Measurements from ENCODE around the gene CEBPG.

CEBPG gene

GRCh38 chr19:33429891-33430673 is 56.6 kb downstream of the CEBPG start:
- DNase-seq: no peak
- no peak for TF ChIP-seq CTCF (IDR thresholded peaks at IDR 0.05; ENCODE audit: low read length)
- no peak overlapping the region for H3K4me2 ChIP-seq (ENCODE audit: low read depth, low read length)

DNA sequence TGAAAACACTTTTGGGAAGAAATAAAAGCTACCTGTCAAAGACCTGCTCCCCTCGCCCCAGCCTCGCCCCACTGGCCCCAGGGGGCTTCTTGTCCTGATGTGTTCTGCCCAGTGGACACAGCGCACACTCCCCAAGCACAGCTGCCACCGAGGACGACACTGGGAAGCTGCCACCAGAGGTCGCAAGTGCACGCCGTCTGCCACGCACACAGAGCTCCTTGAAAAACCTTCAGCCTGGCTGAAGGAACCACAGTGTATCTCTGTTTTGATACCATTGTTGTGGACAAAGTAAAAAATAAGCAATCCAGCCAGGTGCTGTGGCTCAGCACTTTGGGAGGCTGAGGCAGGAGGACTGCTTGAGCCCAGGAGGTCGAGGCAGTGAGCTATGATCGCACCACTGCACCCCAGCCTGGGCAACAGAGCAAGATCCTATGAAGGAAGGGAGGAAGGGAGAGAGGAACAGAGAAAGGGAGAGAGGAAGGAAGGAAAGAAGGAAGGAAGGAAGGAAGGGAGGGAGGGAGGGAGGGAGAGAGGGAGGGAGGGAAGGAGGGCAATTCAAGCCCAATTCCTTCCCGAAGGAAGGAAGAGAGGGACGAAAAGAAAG is 57.3 kb downstream of the CEBPG start:
- H3K4me1 ChIP-seq (ENCODE audit: low read length): no peaks in the 10 kb centered on the region
- no peaks in the 10 kb centered on the region for H4K20me1 ChIP-seq (ENCODE audit: insufficient read depth, low read length)
- H3K9ac ChIP-seq (ENCODE audit: low read length): no peak overlapping the region
- no peak for TF ChIP-seq EZH2 (optimal IDR thresholded peaks at IDR 0.05; ENCODE audit: low read depth, low read length)
- peak; percentile 87 for TF ChIP-seq CTCF (IDR thresholded peaks at IDR 0.05; ENCODE audit: low read length)
- no peaks in the 10 kb centered on the region for H3K27me3 ChIP-seq (replicated peaks; ENCODE audit: insufficient read depth, low read length)
- H3K4me2 ChIP-seq (ENCODE audit: low read depth, low read length): no peak overlapping the region
- no peak overlapping the region for H2AFZ ChIP-seq (ENCODE audit: low read length)
- H3K9me3 ChIP-seq (replicated peaks; ENCODE audit: insufficient read depth, low read length): no peaks in the 10 kb centered on the region
- no peaks in the 10 kb centered on the region for H3K36me3 ChIP-seq (replicated peaks; ENCODE audit: insufficient read depth, low read length)
- peak; percentile 73 for DNase-seq
- no peaks in the 10 kb centered on the region for H3K79me2 ChIP-seq (ENCODE audit: low read length)
- no peaks in the 10 kb centered on the region for H3K9me2 ChIP-seq (replicated peaks; ENCODE audit: insufficient read depth, low read length)
- no peak overlapping the region for H3K4me3 ChIP-seq (ENCODE audit: low read length)
- H3K27ac ChIP-seq (ENCODE audit: low read length): no peak overlapping the region
- no peaks in the 10 kb centered on the region for H3F3A ChIP-seq (ENCODE audit: insufficient read depth, low read length)

More at GRCh38 chr19:33429891-33430673, 56.6 kb downstream of the CEBPG start:
- no peaks in the 10 kb centered on the region for H4K20me1 ChIP-seq (ENCODE audit: insufficient read depth, low read length)
- H2AFZ ChIP-seq (ENCODE audit: low read length): no peak overlapping the region
- H3K4me1 ChIP-seq (ENCODE audit: low read length): no peaks in the 10 kb centered on the region
- H3K27ac ChIP-seq (ENCODE audit: low read length): no peak overlapping the region
- no peak overlapping the region for H3K9ac ChIP-seq (ENCODE audit: low read length)
- no peaks in the 10 kb centered on the region for H3K9me3 ChIP-seq (replicated peaks; ENCODE audit: insufficient read depth, low read length)
- no peaks in the 10 kb centered on the region for H3K36me3 ChIP-seq (replicated peaks; ENCODE audit: insufficient read depth, low read length)
- no peaks in the 10 kb centered on the region for H3K9me2 ChIP-seq (replicated peaks; ENCODE audit: insufficient read depth, low read length)
- no peaks in the 10 kb centered on the region for H3K79me2 ChIP-seq (ENCODE audit: low read length)
- no peaks in the 10 kb centered on the region for H3F3A ChIP-seq (ENCODE audit: insufficient read depth, low read length)
- no peak overlapping the region for H3K4me3 ChIP-seq (ENCODE audit: low read length)
- no peaks in the 10 kb centered on the region for H3K27me3 ChIP-seq (replicated peaks; ENCODE audit: insufficient read depth, low read length)

- Histone ChIP-seq H3K9ac (ENCODE audit: low read length) (no peak overlapping the region), H3K27ac (ENCODE audit: low read length) (no peak overlapping the region), H3K27me3 (replicated peaks; ENCODE audit: insufficient read depth, low read length) (no peaks in the 10 kb centered on the region), H2AFZ (ENCODE audit: low read length) (no peak overlapping the region), H3K4me2 (ENCODE audit: low read depth, low read length) (no peak overlapping the region), H3K79me2 (ENCODE audit: low read length) (no peaks in the 10 kb centered on the region), H3K9me3 (replicated peaks; ENCODE audit: insufficient read depth, low read length) (no peaks in the 10 kb centered on the region), H4K20me1 (ENCODE audit: insufficient read depth, low read length) (no peaks in the 10 kb centered on the region), H3K9me2 (replicated peaks; ENCODE audit: insufficient read depth, low read length) (no peaks in the 10 kb centered on the region), H3F3A (ENCODE audit: insufficient read depth, low read length) (no peaks in the 10 kb centered on the region), H3K4me3 (ENCODE audit: low read length) (no peak overlapping the region), H3K36me3 (replicated peaks; ENCODE audit: insufficient read depth, low read length) (no peaks in the 10 kb centered on the region), H3K4me1 (ENCODE audit: low read length) (no peaks in the 10 kb centered on the region)
- DNase-seq: no peak
- TF ChIP-seq EZH2phosphoT487 (IDR thresholded peaks at IDR 0.05; ENCODE audit: low read length): no peak
- no peak for TF ChIP-seq CTCF (IDR thresholded peaks at IDR 0.05; ENCODE audit: low read length)
- TF ChIP-seq EZH2 (optimal IDR thresholded peaks at IDR 0.05; ENCODE audit: low read depth, low read length): no peak
These were observed 58.5 kb downstream of the CEBPG start for GRCh38 chr19:33432015-33432414.

Data from MM.1S (cell line).